ENCODE measurements around the gene HOXA3.

HOXA3 gene

GRCh38 chr7:27193335-27194001, 41.1 kb upstream of the HOXA3 start:
- H2AK5ac ChIP-seq (ENCODE audit: low read length): no peak overlapping the region

GRCh38 chr7:27192546-27193334, 40.4 kb upstream of the HOXA3 start:
- Histone ChIP-seq H2BK12ac (ENCODE audit: low read length) (no peak overlapping the region), H3K14ac (ENCODE audit: low read length) (no peak overlapping the region), H3K9ac (ENCODE audit: low read length) (no peak overlapping the region), H2BK120ac (ENCODE audit: insufficient read depth, low read length, poor library complexity) (no peak overlapping the region), H4K91ac (ENCODE audit: low read depth, low read length) (no peak overlapping the region), H3K23ac (ENCODE audit: low read length) (no peak overlapping the region), H3K4me3 (ENCODE audit: low read depth, low read length) (no peak overlapping the region), H3K79me2 (ENCODE audit: control insufficient read depth, insufficient read depth, low read length, poor library complexity) (no peaks in the 10 kb centered on the region), H3K9me3 (ENCODE audit: insufficient read depth, low read depth, low read length) (peaks cover 8% of the 10 kb centered on the region), H3K4me2 (ENCODE audit: low read length) (peak overlapping the region; percentile 32), H3K36me3 (ENCODE audit: control insufficient read depth in 1 of 2, insufficient read depth in 2 of 2, low read length in 2 of 2) (no peaks in the 10 kb centered on the region), H4K8ac (ENCODE audit: low read depth, low read length) (no peak overlapping the region), H2BK5ac (ENCODE audit: low read depth, low read length, poor library complexity) (no peak overlapping the region), H3K4ac (ENCODE audit: low read depth, low read length) (no peak overlapping the region), H2AFZ (ENCODE audit: insufficient read depth, low read length, poor library complexity) (no peak overlapping the region), H2AK5ac (ENCODE audit: low read length) (no peak overlapping the region), H3K18ac (ENCODE audit: low read length) (no peak overlapping the region), H4K12ac (ENCODE audit: low read depth, low read length) (no peak overlapping the region), H3K27ac (ENCODE audit: low read depth, low read length) (no peak overlapping the region), H3K4me1 (ENCODE audit: control insufficient read depth in 1 of 2, insufficient read depth in 2 of 2, low read length in 2 of 2) (peaks cover 10 to 16% of the 10 kb centered on the region in 2 experiments), H3K79me1 (ENCODE audit: low read length) (peaks cover 3% of the 10 kb centered on the region), H3K27me3 (ENCODE audit: insufficient read depth, low read length) (peaks cover 70% of the 10 kb centered on the region)
- WGBS (ENCODE audit: extremely low coverage, insufficient coverage, insufficient read length): no CpG with 5 or more reads among the region's 78 CpGs
- no peak for DNase-seq

More at GRCh38 chr7:27193335-27194001, 41.1 kb upstream of the HOXA3 start:
- Histone ChIP-seq H3K4me1 (ENCODE audit: control insufficient read depth in 1 of 2, insufficient read depth in 2 of 2, low read length in 2 of 2) (peaks cover 7 to 11% of the 10 kb centered on the region in 2 experiments), H3K14ac (ENCODE audit: low read length) (no peak overlapping the region), H3K9ac (ENCODE audit: low read length) (no peak overlapping the region), H2AFZ (ENCODE audit: insufficient read depth, low read length, poor library complexity) (no peak overlapping the region), H3K4me3 (ENCODE audit: low read depth, low read length) (no peak overlapping the region), H2BK5ac (ENCODE audit: low read depth, low read length, poor library complexity) (no peak overlapping the region), H2BK12ac (ENCODE audit: low read length) (no peak overlapping the region), H3K79me2 (ENCODE audit: control insufficient read depth, insufficient read depth, low read length, poor library complexity) (no peaks in the 10 kb centered on the region), H3K4ac (ENCODE audit: low read depth, low read length) (no peak overlapping the region), H3K18ac (ENCODE audit: low read length) (no peak overlapping the region), H2BK120ac (ENCODE audit: insufficient read depth, low read length, poor library complexity) (no peak overlapping the region), H3K27me3 (ENCODE audit: insufficient read depth, low read length) (peaks cover 70% of the 10 kb centered on the region), H3K9me3 (ENCODE audit: insufficient read depth, low read depth, low read length) (peaks cover 5% of the 10 kb centered on the region), H4K12ac (ENCODE audit: low read depth, low read length) (no peak overlapping the region), H3K36me3 (ENCODE audit: control insufficient read depth in 1 of 2, insufficient read depth in 2 of 2, low read length in 2 of 2) (no peaks in the 10 kb centered on the region), H3K27ac (ENCODE audit: low read depth, low read length) (no peak overlapping the region), H3K79me1 (ENCODE audit: low read length) (peaks cover under 1% of the 10 kb centered on the region), H3K23ac (ENCODE audit: low read length) (no peak overlapping the region), H4K8ac (ENCODE audit: low read depth, low read length) (no peak overlapping the region), H4K91ac (ENCODE audit: low read depth, low read length) (no peak overlapping the region), H3K4me2 (ENCODE audit: low read length) (peak overlapping the region; percentile 29)
- DNase-seq: no peak
- no CpG with 5 or more reads among the region's 29 CpGs for WGBS (ENCODE audit: extremely low coverage, insufficient coverage, insufficient read length)

- Histone ChIP-seq H3K4me2 (ENCODE audit: low read length) (peak overlapping the region; percentile 32), H3K79me1 (ENCODE audit: low read length) (peaks cover 3% of the 10 kb centered on the region), H3K4ac (ENCODE audit: low read depth, low read length) (no peak overlapping the region), H2BK12ac (ENCODE audit: low read length) (no peak overlapping the region), H4K91ac (ENCODE audit: low read depth, low read length) (no peak overlapping the region), H3K9me3 (ENCODE audit: insufficient read depth, low read depth, low read length) (peaks cover 8% of the 10 kb centered on the region), H3K18ac (ENCODE audit: low read length) (no peak overlapping the region), H3K9ac (ENCODE audit: low read length) (no peak overlapping the region), H3K4me3 (ENCODE audit: low read depth, low read length) (no peak overlapping the region), H4K8ac (ENCODE audit: low read depth, low read length) (no peak overlapping the region), H3K4me1 (ENCODE audit: control insufficient read depth in 1 of 2, insufficient read depth in 2 of 2, low read length in 2 of 2) (peaks cover 10 to 16% of the 10 kb centered on the region in 2 experiments), H3K27me3 (ENCODE audit: insufficient read depth, low read length) (peaks cover 74% of the 10 kb centered on the region), H2BK120ac (ENCODE audit: insufficient read depth, low read length, poor library complexity) (no peak overlapping the region), H3K14ac (ENCODE audit: low read length) (no peak overlapping the region), H4K12ac (ENCODE audit: low read depth, low read length) (no peak overlapping the region), H2AFZ (ENCODE audit: insufficient read depth, low read length, poor library complexity) (no peak overlapping the region), H2BK5ac (ENCODE audit: low read depth, low read length, poor library complexity) (no peak overlapping the region), H3K23ac (ENCODE audit: low read length) (no peak overlapping the region), H3K36me3 (ENCODE audit: control insufficient read depth in 1 of 2, insufficient read depth in 2 of 2, low read length in 2 of 2) (no peaks in the 10 kb centered on the region), H2AK5ac (ENCODE audit: low read length) (no peak overlapping the region), H3K79me2 (ENCODE audit: control insufficient read depth, insufficient read depth, low read length, poor library complexity) (no peaks in the 10 kb centered on the region), H3K27ac (ENCODE audit: low read depth, low read length) (no peak overlapping the region)
- WGBS (ENCODE audit: extremely low coverage, insufficient coverage, insufficient read length): no CpG with 5 or more reads among the region's 42 CpGs
- no peak for DNase-seq
Observed at GRCh38 chr7:27191833-27192545, 39.6 kb upstream of the HOXA3 start.

- H3K23ac ChIP-seq (ENCODE audit: low read length): no peak overlapping the region
- WGBS (ENCODE audit: extremely low coverage, insufficient coverage, insufficient read length): no CpG with 5 or more reads among the region's 15 CpGs
- no peak overlapping the region for H2BK5ac ChIP-seq (ENCODE audit: low read depth, low read length, poor library complexity)
Observed at GRCh38 chr7:27191161-27191731, 38.9 kb upstream of the HOXA3 start.

More at GRCh38 chr7:27191161-27191731, 38.9 kb upstream of the HOXA3 start:
- Histone ChIP-seq H3K27me3 (ENCODE audit: insufficient read depth, low read length) (peaks cover 75% of the 10 kb centered on the region), H3K9me3 (ENCODE audit: insufficient read depth, low read depth, low read length) (peaks cover 8% of the 10 kb centered on the region), H3K14ac (ENCODE audit: low read length) (no peak overlapping the region), H3K4ac (ENCODE audit: low read depth, low read length) (no peak overlapping the region), H2BK120ac (ENCODE audit: insufficient read depth, low read length, poor library complexity) (no peak overlapping the region), H3K36me3 (ENCODE audit: control insufficient read depth in 1 of 2, insufficient read depth in 2 of 2, low read length in 2 of 2) (no peaks in the 10 kb centered on the region), H4K8ac (ENCODE audit: low read depth, low read length) (no peak overlapping the region), H3K27ac (ENCODE audit: low read depth, low read length) (no peak overlapping the region), H3K4me2 (ENCODE audit: low read length) (no peak overlapping the region), H3K79me1 (ENCODE audit: low read length) (peaks cover 3% of the 10 kb centered on the region), H2BK12ac (ENCODE audit: low read length) (no peak overlapping the region), H3K4me1 (ENCODE audit: control insufficient read depth in 1 of 2, insufficient read depth in 2 of 2, low read length in 2 of 2) (peaks cover 10 to 16% of the 10 kb centered on the region in 2 experiments), H2AK5ac (ENCODE audit: low read length) (no peak overlapping the region), H3K79me2 (ENCODE audit: control insufficient read depth, insufficient read depth, low read length, poor library complexity) (no peaks in the 10 kb centered on the region), H4K12ac (ENCODE audit: low read depth, low read length) (no peak overlapping the region), H4K91ac (ENCODE audit: low read depth, low read length) (no peak overlapping the region), H3K9ac (ENCODE audit: low read length) (no peak overlapping the region), H3K18ac (ENCODE audit: low read length) (no peak overlapping the region), H2AFZ (ENCODE audit: insufficient read depth, low read length, poor library complexity) (no peak overlapping the region), H3K4me3 (ENCODE audit: low read depth, low read length) (no peak overlapping the region)
- no peak for DNase-seq
